ENCODE measurements around the gene STAT3. TPM values are rescaled to one million over a fixed set of nuclear protein-coding genes. Genes with fewer than 3 reads are reported as not detected.

Gene STAT3
- total RNA-seq, 2 donors from 2014 or later: 217 to 360 TPM

DNA sequence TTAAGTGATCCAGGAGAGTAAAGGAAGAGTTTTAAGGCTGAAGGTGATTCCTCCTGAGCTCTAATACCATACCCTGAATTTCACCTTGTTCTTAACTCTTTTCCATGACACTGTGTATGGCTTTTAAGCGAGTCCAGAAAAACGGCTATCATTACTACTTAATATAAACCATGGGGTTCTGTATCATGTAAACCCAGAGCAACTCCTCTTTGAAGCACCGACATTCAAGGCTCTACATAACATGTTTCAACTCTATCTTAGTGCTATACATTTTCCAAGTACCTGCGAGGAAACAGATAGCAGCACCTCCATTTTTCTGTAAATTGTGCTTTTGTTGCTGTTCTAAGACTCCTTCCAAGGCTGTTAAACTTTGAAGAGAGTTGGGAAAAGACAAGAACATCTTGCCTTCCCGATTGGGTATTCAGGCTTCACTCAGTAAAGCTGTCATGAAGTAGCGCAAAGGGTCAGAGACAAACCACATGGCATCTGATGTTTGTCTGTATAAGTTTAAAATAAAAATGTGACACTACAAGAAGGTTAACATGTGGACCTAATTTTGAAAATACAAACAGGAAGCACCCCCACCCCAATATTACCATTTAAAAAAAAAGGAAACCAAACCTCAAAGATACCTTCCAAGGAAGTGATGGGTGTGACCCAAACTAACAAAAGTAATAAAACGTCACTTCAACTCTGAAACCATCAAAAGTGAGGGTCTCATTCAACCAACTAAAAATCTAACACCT lies 115.9 kb downstream of the STAT3 start:
- H3K4me3 ChIP-seq: no peak overlapping the region
- TF ChIP-seq CTCF (IDR thresholded peaks at IDR 0.05): no peak
- H3K9me3 ChIP-seq: no peaks in the 10 kb centered on the region
- ATAC-seq (ENCODE audit: insufficient number of reproducible peaks, low FRiP score, low read depth) (no peak), DNase-seq (ENCODE audit: low spot score) (no peak)
- H3K27me3 ChIP-seq (replicated peaks; ENCODE audit: insufficient read depth): no peaks in the 10 kb centered on the region
- no peak overlapping the region for H3K27ac ChIP-seq
- H3K36me3 ChIP-seq: no peaks in the 10 kb centered on the region
- peaks cover 21 to 49% of the 10 kb centered on the region in 2 donors for H3K4me1 ChIP-seq (ENCODE audit: control insufficient read depth in 1 of 2, low read depth in 2 of 2)

DNA sequence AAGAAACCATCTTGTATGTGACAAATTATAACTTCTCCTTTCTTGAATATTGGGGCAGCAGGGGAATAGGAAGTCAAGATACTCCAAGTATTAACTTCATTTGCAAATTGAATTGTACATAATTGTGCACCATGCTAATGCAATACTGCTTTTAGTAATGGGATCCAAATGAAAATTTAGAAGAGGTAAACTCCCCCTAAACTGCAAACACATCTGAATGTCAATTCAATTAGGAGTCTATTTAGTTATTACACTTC lies 116.5 kb downstream of the STAT3 start:
- H3K27ac ChIP-seq: no peak overlapping the region

GRCh38 chr17:42271006-42271778 lies 117.0 kb downstream of the STAT3 start:
- H3K27ac ChIP-seq: no peak overlapping the region
- ATAC-seq (ENCODE audit: insufficient number of reproducible peaks, low FRiP score, low read depth) (no peak), DNase-seq (ENCODE audit: low spot score) (no peak)
- TF ChIP-seq CTCF (IDR thresholded peaks at IDR 0.05): no peak
- no peaks in the 10 kb centered on the region for H3K27me3 ChIP-seq (replicated peaks; ENCODE audit: insufficient read depth)
- no peaks in the 10 kb centered on the region for H3K9me3 ChIP-seq
- H3K4me3 ChIP-seq: no peak overlapping the region
- H3K36me3 ChIP-seq: no peaks in the 10 kb centered on the region
- peaks cover 18 to 41% of the 10 kb centered on the region in 2 donors for H3K4me1 ChIP-seq (ENCODE audit: control insufficient read depth in 1 of 2, low read depth in 2 of 2)

More for the DNA sequence above, 116.5 kb downstream of the STAT3 start:
- no peaks in the 10 kb centered on the region for H3K27me3 ChIP-seq (replicated peaks; ENCODE audit: insufficient read depth)
- H3K4me1 ChIP-seq (ENCODE audit: control insufficient read depth in 1 of 2, low read depth in 2 of 2): peaks cover 18 to 43% of the 10 kb centered on the region in 2 donors
- no peak overlapping the region for H3K4me3 ChIP-seq
- H3K9me3 ChIP-seq: no peaks in the 10 kb centered on the region
- no peaks in the 10 kb centered on the region for H3K36me3 ChIP-seq
- DNase-seq (ENCODE audit: low spot score): no peak
- TF ChIP-seq CTCF (IDR thresholded peaks at IDR 0.05): no peak
- ATAC-seq (ENCODE audit: insufficient number of reproducible peaks, low FRiP score, low read depth): no peak

GRCh38 chr17:42270596-42270995 lies 117.6 kb downstream of the STAT3 start:
- no peak overlapping the region for H3K27ac ChIP-seq
- ATAC-seq (ENCODE audit: insufficient number of reproducible peaks, low FRiP score, low read depth): no peak
- H3K4me1 ChIP-seq (ENCODE audit: control insufficient read depth in 1 of 2, low read depth in 2 of 2): peaks cover 18 to 41% of the 10 kb centered on the region in 2 donors
- no peak overlapping the region for H3K4me3 ChIP-seq
- no peak for DNase-seq (ENCODE audit: low spot score)
- no peak for TF ChIP-seq CTCF (IDR thresholded peaks at IDR 0.05)
- H3K36me3 ChIP-seq: no peaks in the 10 kb centered on the region
- H3K27me3 ChIP-seq (replicated peaks; ENCODE audit: insufficient read depth): no peaks in the 10 kb centered on the region
- no peaks in the 10 kb centered on the region for H3K9me3 ChIP-seq

DNA sequence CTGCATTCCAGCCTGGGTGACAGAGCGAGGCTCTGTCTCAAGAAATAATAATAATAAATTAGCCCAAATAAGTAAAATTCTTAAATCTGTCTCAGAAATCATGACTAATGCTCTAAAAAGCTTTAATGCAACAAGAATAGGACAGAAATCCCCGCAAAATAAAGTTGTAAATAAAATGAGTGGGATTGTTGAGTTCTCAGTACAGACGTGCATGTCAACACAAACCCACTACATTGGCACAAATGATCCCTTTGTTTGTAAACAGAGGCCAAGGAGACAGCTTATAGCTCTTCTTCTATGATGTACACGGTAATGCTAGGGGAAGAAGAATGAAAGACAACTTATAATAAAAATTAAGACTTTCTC lies 118.1 kb downstream of the STAT3 start:
- Histone ChIP-seq H3K27ac (no peak overlapping the region), H3K27me3 (replicated peaks; ENCODE audit: insufficient read depth) (no peaks in the 10 kb centered on the region), H3K4me1 (ENCODE audit: control insufficient read depth in 1 of 2, low read depth in 2 of 2) (peaks cover 18 to 40% of the 10 kb centered on the region in 2 donors), H3K4me3 (no peak overlapping the region), H3K9me3 (no peaks in the 10 kb centered on the region), H3K36me3 (no peaks in the 10 kb centered on the region)
- ATAC-seq (ENCODE audit: insufficient number of reproducible peaks, low FRiP score, low read depth) (no peak), DNase-seq (ENCODE audit: low spot score) (no peak)
- no peak for TF ChIP-seq CTCF (IDR thresholded peaks at IDR 0.05)
